ENCODE measurements around the gene ZDHHC5. TPM values are rescaled to one million over a fixed set of nuclear protein-coding genes. Genes with fewer than 3 reads are reported as not detected.

ZDHHC5 gene
- total and polyA plus RNA-seq, 4 donors: 28.7 to 63.2 (median 42.9) TPM

DNA sequence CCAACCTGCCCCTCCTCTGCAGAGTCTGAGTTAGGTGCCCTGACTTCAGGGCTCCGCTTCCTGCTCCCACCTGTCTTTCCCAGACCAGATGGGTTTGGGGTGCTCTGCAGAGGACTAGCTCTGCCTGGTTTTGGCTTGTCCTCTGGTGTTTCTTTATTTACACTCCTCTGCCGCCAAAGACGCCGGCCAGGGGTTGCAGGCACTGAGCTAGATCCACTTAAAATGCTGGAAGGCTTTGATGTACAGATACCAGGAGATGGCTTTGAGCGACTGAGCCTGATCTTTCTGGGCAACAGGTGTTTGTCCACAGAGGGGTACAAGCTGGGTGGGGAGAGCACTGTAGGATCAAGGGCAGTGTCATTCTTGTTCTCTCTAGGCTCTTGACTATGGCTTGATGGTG lies 77.3 kb downstream of the ZDHHC5 start:
- DNase-seq (no peak), ATAC-seq (ENCODE audit: insufficient read depth, low FRiP score) (no peak)
- Histone ChIP-seq H3K4me1 (ENCODE audit: control insufficient read depth in 5 of 5, insufficient read depth in 5 of 5, low read length in 5 of 5) (peaks cover 0 to 15% (median 8%) of the 10 kb centered on the region in 5 donors), H3K27ac (ENCODE audit: low read depth in 1 of 2, low read length in 1 of 2) (no peak overlapping the region), H3K9me3 (ENCODE audit: control insufficient read depth in 4 of 4, insufficient read depth in 3 of 4, low read length in 3 of 4) (no peaks in the 10 kb centered on the region), H3K4me3 (no peak overlapping the region), H3K36me3 (ENCODE audit: control insufficient read depth in 4 of 4, insufficient read depth in 4 of 4, low read length in 4 of 4) (peaks cover 13 to 29% (median 16%) of the 10 kb centered on the region in 4 donors), H3K27me3 (ENCODE audit: control insufficient read depth in 3 of 3, insufficient read depth in 3 of 3, low read length in 2 of 3) (no peaks in the 10 kb centered on the region), H3K9ac (ENCODE audit: insufficient read depth in 1 of 2, low read length in 2 of 2) (no peak overlapping the region)
- 88 to 100% methylated on average over 5 of the region's 5 CpGs for WGBS, 2 donors
- TF ChIP-seq, protein P1, sequence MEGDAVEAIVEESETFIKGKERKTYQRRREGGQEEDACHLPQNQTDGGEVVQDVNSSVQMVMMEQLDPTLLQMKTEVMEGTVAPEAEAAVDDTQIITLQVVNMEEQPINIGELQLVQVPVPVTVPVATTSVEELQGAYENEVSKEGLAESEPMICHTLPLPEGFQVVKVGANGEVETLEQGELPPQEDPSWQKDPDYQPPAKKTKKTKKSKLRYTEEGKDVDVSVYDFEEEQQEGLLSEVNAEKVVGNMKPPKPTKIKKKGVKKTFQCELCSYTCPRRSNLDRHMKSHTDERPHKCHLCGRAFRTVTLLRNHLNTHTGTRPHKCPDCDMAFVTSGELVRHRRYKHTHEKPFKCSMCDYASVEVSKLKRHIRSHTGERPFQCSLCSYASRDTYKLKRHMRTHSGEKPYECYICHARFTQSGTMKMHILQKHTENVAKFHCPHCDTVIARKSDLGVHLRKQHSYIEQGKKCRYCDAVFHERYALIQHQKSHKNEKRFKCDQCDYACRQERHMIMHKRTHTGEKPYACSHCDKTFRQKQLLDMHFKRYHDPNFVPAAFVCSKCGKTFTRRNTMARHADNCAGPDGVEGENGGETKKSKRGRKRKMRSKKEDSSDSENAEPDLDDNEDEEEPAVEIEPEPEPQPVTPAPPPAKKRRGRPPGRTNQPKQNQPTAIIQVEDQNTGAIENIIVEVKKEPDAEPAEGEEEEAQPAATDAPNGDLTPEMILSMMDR (IDR thresholded peaks at IDR 0.05; ENCODE audit: control extremely low read depth, extremely low read depth): no peak

DNA sequence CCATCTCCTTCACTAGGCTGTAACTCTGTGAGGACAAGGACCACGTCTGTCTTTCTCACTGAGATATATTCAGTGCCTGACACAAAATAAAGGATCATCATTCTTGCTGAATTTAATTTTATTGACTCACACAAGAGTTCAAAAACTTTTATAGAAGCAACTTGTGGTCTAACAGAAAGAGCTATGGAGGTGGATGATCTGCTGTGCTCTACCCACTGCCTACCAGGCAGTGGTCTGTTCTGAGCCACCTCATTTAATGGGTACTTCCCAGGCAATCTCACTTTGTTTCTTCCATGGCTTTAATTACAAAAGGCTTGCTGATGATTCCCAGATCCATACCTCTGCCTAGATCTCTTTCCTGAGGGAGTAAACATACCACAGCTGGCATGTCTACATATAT lies 79.0 kb downstream of the ZDHHC5 start:
- no peaks in the 10 kb centered on the region for H3K27me3 ChIP-seq (ENCODE audit: control insufficient read depth in 3 of 3, insufficient read depth in 3 of 3, low read length in 2 of 3)
- WGBS, 2 donors: 83 to 87% methylated on average over 1 of the region's 1 CpG
- no peak overlapping the region for H3K9ac ChIP-seq (ENCODE audit: insufficient read depth in 1 of 2, low read length in 2 of 2)
- TF ChIP-seq, protein P1 (IDR thresholded peaks at IDR 0.05; ENCODE audit: control extremely low read depth, extremely low read depth): no peak
- peaks cover 3 to 10% (median 8%) of the 10 kb centered on the region in 5 donors for H3K4me1 ChIP-seq (ENCODE audit: control insufficient read depth in 5 of 5, insufficient read depth in 5 of 5, low read length in 5 of 5)
- DNase-seq (no peak), ATAC-seq (ENCODE audit: insufficient read depth, low FRiP score) (no peak)
- peaks cover 13 to 29% (median 16%) of the 10 kb centered on the region in 4 donors for H3K36me3 ChIP-seq (ENCODE audit: control insufficient read depth in 4 of 4, insufficient read depth in 4 of 4, low read length in 4 of 4)
- H3K4me3 ChIP-seq: no peak overlapping the region
- H3K27ac ChIP-seq (ENCODE audit: low read depth in 1 of 2, low read length in 1 of 2): no peak overlapping the region
- no peaks in the 10 kb centered on the region for H3K9me3 ChIP-seq (ENCODE audit: control insufficient read depth in 4 of 4, insufficient read depth in 3 of 4, low read length in 3 of 4)

Small RNAs within 50 kb of the gene (small RNA-seq; reads per million reads assigned to genes)
- gene MIR130A (ENCODE audit: low replicate concordance) (1,963 reads per million, percentile 99 among the genes with 10 or more reads in this experiment), gene TMX2-CTNND1 (ENCODE audit: low replicate concordance) (not detected)

Other genes starting within 250 kb of the ZDHHC5 start
- gene SLC43A3, start 241.0 kb upstream of the ZDHHC5 start, total RNA-seq: 100 to 1,000 TPM in 1 of 2 donors, 10 to 100 TPM in 1; 23.3 to 148 TPM
- 100 to 1,000 TPM in 1 of 2 donors, 10 to 100 TPM in 1; 61.4 to 155 TPM for gene SLC43A3, start 241.0 kb upstream of the ZDHHC5 start, polyA plus RNA-seq
- gene RTN4RL2, start 207.6 kb upstream of the ZDHHC5 start, total RNA-seq: 1 to 10 TPM in 1 of 2 donors, under 1 TPM in 1; 0.31 to 4.8 TPM
- 1 to 10 TPM; 1.5 to 1.8 TPM for gene RTN4RL2, start 207.6 kb upstream of the ZDHHC5 start, polyA plus RNA-seq
- gene SLC43A1, start 152.4 kb upstream of the ZDHHC5 start, total RNA-seq: 10 to 100 TPM; 18.5 to 18.7 TPM
- 10 to 100 TPM; 10.3 to 14.8 TPM for gene SLC43A1, start 152.4 kb upstream of the ZDHHC5 start, polyA plus RNA-seq
- gene TIMM10, start 137.4 kb upstream of the ZDHHC5 start, total RNA-seq: 10 to 100 TPM; 10.4 to 46.5 TPM
- gene TIMM10, start 137.4 kb upstream of the ZDHHC5 start, polyA plus RNA-seq: 10 to 100 TPM; 45.1 to 64.7 TPM
- gene SMTNL1, start 130.5 kb upstream of the ZDHHC5 start, total RNA-seq: not detected
- gene SMTNL1, start 130.5 kb upstream of the ZDHHC5 start, polyA plus RNA-seq: not detected
- gene UBE2L6, start 100.4 kb upstream of the ZDHHC5 start, total RNA-seq: 10 to 100 TPM; 38.9 to 97.1 TPM
- gene UBE2L6, start 100.4 kb upstream of the ZDHHC5 start, polyA plus RNA-seq: 100 to 1,000 TPM in 1 of 2 donors, 10 to 100 TPM in 1; 44.9 to 129 TPM
- gene SERPING1, start 70.4 kb upstream of the ZDHHC5 start, total RNA-seq: 100 to 1,000 TPM; 102 to 407 TPM
- 100 to 1,000 TPM; 214 to 418 TPM for gene SERPING1, start 70.4 kb upstream of the ZDHHC5 start, polyA plus RNA-seq
- gene YPEL4, start 18.2 kb upstream of the ZDHHC5 start, total RNA-seq: 1 to 10 TPM; 1.3 to 1.5 TPM
- 1 to 10 TPM in 1 of 2 donors, under 1 TPM in 1; 0.71 to 3.1 TPM for gene YPEL4, start 18.2 kb upstream of the ZDHHC5 start, polyA plus RNA-seq
- 10 to 100 TPM in 1 of 2 donors, 1 to 10 TPM in 1; 6.5 to 12.4 TPM for gene CLP1, start 10.4 kb upstream of the ZDHHC5 start, total RNA-seq
- gene CLP1, start 10.4 kb upstream of the ZDHHC5 start, polyA plus RNA-seq: 10 to 100 TPM in 1 of 2 donors, 1 to 10 TPM in 1; 6.9 to 16.6 TPM
- 10 to 100 TPM; 12.0 to 14.9 TPM for gene MED19, start 44.1 kb downstream of the ZDHHC5 start, total RNA-seq
- gene MED19, start 44.1 kb downstream of the ZDHHC5 start, polyA plus RNA-seq: 10 to 100 TPM in 1 of 2 donors, 1 to 10 TPM in 1; 8.7 to 15.1 TPM
- 10 to 100 TPM; 55.1 to 71.8 TPM for gene TMX2, start 44.5 kb downstream of the ZDHHC5 start, total RNA-seq
- 10 to 100 TPM; 51.7 to 89.6 TPM for gene TMX2, start 44.5 kb downstream of the ZDHHC5 start, polyA plus RNA-seq
- gene SELENOH, start 73.4 kb downstream of the ZDHHC5 start, total RNA-seq: 100 to 1,000 TPM in 1 of 2 donors, 10 to 100 TPM in 1; 77.3 to 123 TPM
- 100 to 1,000 TPM; 155 TPM for gene SELENOH, start 73.4 kb downstream of the ZDHHC5 start, polyA plus RNA-seq
- gene BTBD18, start 83.7 kb downstream of the ZDHHC5 start, total RNA-seq: not detected
- gene BTBD18, start 83.7 kb downstream of the ZDHHC5 start, polyA plus RNA-seq: not detected
- 100 to 1,000 TPM; 197 to 423 TPM for gene CTNND1, start 93.7 kb downstream of the ZDHHC5 start, total RNA-seq
- gene CTNND1, start 93.7 kb downstream of the ZDHHC5 start, polyA plus RNA-seq: 10 to 100 TPM; 36.5 to 59.9 TPM